ENCODE measurements around the gene BCAP31.

- TF ChIP-seq CTCF (IDR thresholded peaks at IDR 0.05) = no peak
- no peak for TF ChIP-seq POLR2AphosphoS5 (IDR thresholded peaks at IDR 0.05; ENCODE audit: low read depth, low read length)
- no peak for TF ChIP-seq REST (IDR thresholded peaks at IDR 0.05; ENCODE audit: insufficient read depth in 1 of 2, low read depth in 2 of 2, low read length in 1 of 2)
- TF ChIP-seq SIN3A (IDR thresholded peaks at IDR 0.05; ENCODE audit: borderline replicate concordance, insufficient read depth, low read depth, low read length) = no peak
Measured at GRCh38 chrX:153688071-153688470, 36.1 kb downstream of the BCAP31 start.

Data from Panc1 (cell line).